A549 (cell line): ENCODE measurements around the gene GALNT5.

Experiments used
- BCL3 ChIP-seq: fragments of >200 bp; sonication (Bioruptor Twin); formaldehyde crosslinking; IDR thresholded peaks from 3 replicates; pipeline ENCODE4 v1.6.1; 2016
- BHLHE40 ChIP-seq: IDR thresholded peaks from 2 replicates; pipeline ENCODE4 v1.6.1; 2012; ENCODE audit warnings: low read depth, low read length, inconsistent platforms
- CTCF ChIP-seq: fragments of >200 bp; sonication (Bioruptor Twin); formaldehyde crosslinking; IDR thresholded peaks from 3 replicates; pipeline ENCODE4 v1.5.1; 2016
- HEYL ChIP-seq: fragments of 250-450 bp; sonication (Bioruptor Pico); IDR thresholded peaks from 2 replicates; pipeline ENCODE4 v1.8.0; 2021; ENCODE audit warnings: mild to moderate bottlenecking, moderate library complexity
- JUN ChIP-seq, 2 experiments: fragments of >200 bp; sonication (Bioruptor Twin); formaldehyde crosslinking; IDR thresholded peaks; 2 replicates in 1 of 2; 3 replicates in 1 of 2; pipeline ENCODE4 v1.6.1; 2016 to 2017
- MAX ChIP-seq: IDR thresholded peaks from 2 replicates; pipeline ENCODE4 v1.6.1; 2012
- POLR2A ChIP-seq: IDR thresholded peaks from 2 replicates; pipeline ENCODE4 v1.6.1; 2012; ENCODE audit warnings: mild to moderate bottlenecking, low read length
- RAD21 ChIP-seq, 2 experiments: fragments of >200 bp in 1 of 2; sonication (Bioruptor Twin) in 1 of 2; formaldehyde crosslinking in 1 of 2; IDR thresholded peaks in 1 of 2; conservative IDR thresholded peaks in 1 of 2; 2 replicates in 1 of 2; 3 replicates in 1 of 2; pipeline ENCODE4 v1.6.1; 2012 to 2018; ENCODE audit warnings: inconsistent platforms in 1 of 2
- RCOR1 ChIP-seq: fragments of 150-350 bp; IDR thresholded peaks from 2 replicates; pipeline ENCODE4 v1.6.1; 2014; ENCODE audit warnings: antibody characterized with exemption, low read length, low read depth
- REST ChIP-seq: fragments of 200-600 bp; sonication (generic); IDR thresholded peaks from 2 replicates; pipeline ENCODE4 v1.6.1; 2016; ENCODE audit warnings: antibody characterized with exemption, mild to moderate bottlenecking, moderate library complexity
- TP53 ChIP-seq: fragments of 250-450 bp; sonication (Bioruptor Pico); IDR thresholded peaks from 2 replicates; pipeline ENCODE4 v1.5.0; 2021; ENCODE audit warnings: mild to moderate bottlenecking, moderate library complexity

GRCh38 chr2:157259960-157260359, 2.5 kb downstream of the GALNT5 start:
- TF ChIP-seq BCL3 (no peak), BHLHE40 (no peak), RAD21 (conservative IDR thresholded peaks at IDR 0.05 in 1 of 2, IDR thresholded peaks at IDR 0.05 in 1 of 2) (no peak), HEYL (CRISPR knock-in tag) (no peak), CTCF (no peak), MAX (no peak), POLR2A (no peak), RCOR1 (no peak), TP53 (CRISPR knock-in tag) (no peak), JUN (IDR thresholded peaks at IDR 0.05) (no peak), REST (no peak)
